Esophagus squamous epithelium (tissue), 4 donors: ENCODE measurements around the gene SLC12A8.

Source experiments
- POLR2A ChIP-seq, 4 donors: fragments of 450-650 bp; IDR thresholded peaks; one replicate each; pipeline ENCODE4 v1.6.1; 2017; ENCODE audit warnings: antibody characterized with exemption in 4 of 4, mild to moderate bottlenecking in 4 of 4, moderate library complexity in 3 of 4
- TF ChIP-seq, protein P1 (sequence below), 6 experiments: fragments of 450-650 bp in 4 of 6; fragments of 200-600 bp in 2 of 6; sonication (generic) in 2 of 6; IDR thresholded peaks; one replicate each; pipeline ENCODE4 v1.5.1; 2016 to 2019; ENCODE audit warnings: antibody characterized with exemption in 6 of 6, mild to moderate bottlenecking in 4 of 6, moderate library complexity in 4 of 6

GRCh38 chr3:125126323-125126722, 86.2 kb downstream of the SLC12A8 start:
- TF ChIP-seq, protein P1, sequence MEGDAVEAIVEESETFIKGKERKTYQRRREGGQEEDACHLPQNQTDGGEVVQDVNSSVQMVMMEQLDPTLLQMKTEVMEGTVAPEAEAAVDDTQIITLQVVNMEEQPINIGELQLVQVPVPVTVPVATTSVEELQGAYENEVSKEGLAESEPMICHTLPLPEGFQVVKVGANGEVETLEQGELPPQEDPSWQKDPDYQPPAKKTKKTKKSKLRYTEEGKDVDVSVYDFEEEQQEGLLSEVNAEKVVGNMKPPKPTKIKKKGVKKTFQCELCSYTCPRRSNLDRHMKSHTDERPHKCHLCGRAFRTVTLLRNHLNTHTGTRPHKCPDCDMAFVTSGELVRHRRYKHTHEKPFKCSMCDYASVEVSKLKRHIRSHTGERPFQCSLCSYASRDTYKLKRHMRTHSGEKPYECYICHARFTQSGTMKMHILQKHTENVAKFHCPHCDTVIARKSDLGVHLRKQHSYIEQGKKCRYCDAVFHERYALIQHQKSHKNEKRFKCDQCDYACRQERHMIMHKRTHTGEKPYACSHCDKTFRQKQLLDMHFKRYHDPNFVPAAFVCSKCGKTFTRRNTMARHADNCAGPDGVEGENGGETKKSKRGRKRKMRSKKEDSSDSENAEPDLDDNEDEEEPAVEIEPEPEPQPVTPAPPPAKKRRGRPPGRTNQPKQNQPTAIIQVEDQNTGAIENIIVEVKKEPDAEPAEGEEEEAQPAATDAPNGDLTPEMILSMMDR (IDR thresholded peaks at IDR 0.05), result no peak
- TF ChIP-seq POLR2A (IDR thresholded peaks at IDR 0.05), result no peak
